Uterus (tissue), 4 donors: ENCODE measurements around the gene GPR161. TPM values are rescaled to one million over a fixed set of nuclear protein-coding genes. Genes with fewer than 3 reads are reported as not detected.

Experiments used
- DNase-seq, 2 donors: peaks; one replicate each; pipeline ENCODE4 v3.0.0-alpha.2; 2019 to 2020
- H3K27ac ChIP-seq, 2 donors: fragments of 200-600 bp; sonication (generic); 1 replicate in 1 of 2; 2 replicates in 1 of 2; pipeline ENCODE4 v1.5.1; 2016 to 2018
- H3K27me3 ChIP-seq, 2 donors: fragments of 200-600 bp; sonication (generic); one replicate each; pipeline ENCODE4 v1.5.1; 2018 to 2019; ENCODE audit warnings: control low read depth in 1 of 2
- H3K36me3 ChIP-seq, 2 donors: fragments of 200-600 bp; sonication (generic); one replicate each; pipeline ENCODE4 v1.5.1; 2019; ENCODE audit warnings: control low read depth in 1 of 2
- H3K4me1 ChIP-seq, 2 donors: fragments of 200-600 bp; sonication (generic); one replicate each; pipeline ENCODE4 v1.5.1; 2018 to 2019; ENCODE audit warnings: control low read depth in 1 of 2
- H3K4me3 ChIP-seq, 2 donors: fragments of 200-600 bp; sonication (generic); 1 replicate in 1 of 2; 2 replicates in 1 of 2; pipeline ENCODE4 v1.5.1; 2018 to 2019; ENCODE audit warnings: mild to moderate bottlenecking in 1 of 2
- H3K9me3 ChIP-seq, 2 donors: fragments of 200-600 bp; sonication (generic); one replicate each; pipeline ENCODE4 v1.5.1; 2019; ENCODE audit warnings: control low read depth in 1 of 2
- CTCF ChIP-seq, 4 experiments: fragments of 200-600 bp in 2 of 4; fragments of 450-650 bp in 2 of 4; sonication (generic) in 2 of 4; IDR thresholded peaks; one replicate each; pipeline ENCODE4 v1.5.1; 2016 to 2019; ENCODE audit warnings: antibody characterized with exemption in 4 of 4, mild to moderate bottlenecking in 2 of 4, moderate library complexity in 1 of 4
- POLR2A ChIP-seq, 2 donors: fragments of 450-650 bp; IDR thresholded peaks; one replicate each; pipeline ENCODE4 v1.6.1; 2016; ENCODE audit warnings: antibody characterized with exemption in 2 of 2, mild to moderate bottlenecking in 1 of 2, moderate library complexity in 1 of 2
- intact Hi-C: fragments of 100-400 bp; cut with DNase I; formaldehyde crosslinking; loops from one replicate; pipeline ENCODE4 v1.15.1; 2023; ENCODE audit warnings: low total_unique reads
- total RNA-seq, 4 donors: library from RNA; depleted of rRNA in 3 of 4; stranded (reverse); fragments of >200 nt in 3 of 4; gene quantifications; one replicate each; pipeline versions ENCODE4 v1.1.0 to v1.2.4, GENCODE V29; 2014 to 2023
- donor health status: DM: yes; HTN: yes; CAD: no.

Gene GPR161
- total RNA-seq, 4 donors from 2014 or later = 9.7 to 45.5 (median 37.6) TPM

- Histone ChIP-seq H3K36me3 (no peaks in the 10 kb centered on the region), H3K27ac (peak overlapping the region in 1 of 2 donors; percentile 82), H3K9me3 (no peaks in the 10 kb centered on the region), H3K27me3 (no peaks in the 10 kb centered on the region), H3K4me3 (no peak overlapping the region), H3K4me1 (peaks cover 0 to 11% of the 10 kb centered on the region in 2 donors)
- intact Hi-C loops = no loop called here
- no peak for TF ChIP-seq POLR2A (IDR thresholded peaks at IDR 0.05)
- TF ChIP-seq CTCF (IDR thresholded peaks at IDR 0.05) = no peak
- no peak for DNase-seq
These were observed 17.0 kb downstream of the GPR161 start for GRCh38 chr1:168119750-168120149.

- Histone ChIP-seq H3K9me3 (no peaks in the 10 kb centered on the region), H3K27ac (no peak overlapping the region), H3K4me1 (peaks cover 0 to 9% of the 10 kb centered on the region in 2 donors), H3K4me3 (no peak overlapping the region), H3K27me3 (no peaks in the 10 kb centered on the region), H3K36me3 (no peaks in the 10 kb centered on the region)
- DNase-seq = no peak
- intact Hi-C loops = no loop called here
- TF ChIP-seq CTCF (IDR thresholded peaks at IDR 0.05) = no peak
- TF ChIP-seq POLR2A (IDR thresholded peaks at IDR 0.05) = no peak
These were observed 20.4 kb downstream of the GPR161 start for GRCh38 chr1:168116327-168116799.

GRCh38 chr1:168114845-168115244, 21.9 kb downstream of the GPR161 start:
- no peak for DNase-seq
- Histone ChIP-seq H3K27me3 (no peaks in the 10 kb centered on the region), H3K4me3 (no peak overlapping the region), H3K27ac (peak overlapping the region; percentile 21 to 52), H3K36me3 (no peaks in the 10 kb centered on the region), H3K4me1 (peaks cover 0 to 4% of the 10 kb centered on the region in 2 donors), H3K9me3 (no peaks in the 10 kb centered on the region)
- TF ChIP-seq CTCF (IDR thresholded peaks at IDR 0.05) (no peak), POLR2A (IDR thresholded peaks at IDR 0.05) (no peak)
- intact Hi-C loops = no loop called here

- Histone ChIP-seq H3K9me3 (no peaks in the 10 kb centered on the region), H3K27ac (peak overlapping the region; percentile 26 to 47), H3K36me3 (no peaks in the 10 kb centered on the region), H3K4me1 (peaks cover 0 to 4% of the 10 kb centered on the region in 2 donors), H3K4me3 (no peak overlapping the region), H3K27me3 (no peaks in the 10 kb centered on the region)
- intact Hi-C loops = no loop called here
- peak in 1 of 2 donors; percentile 44 for DNase-seq
- TF ChIP-seq POLR2A (IDR thresholded peaks at IDR 0.05) (no peak), CTCF (IDR thresholded peaks at IDR 0.05) (no peak)
These were observed 23.9 kb downstream of the GPR161 start for GRCh38 chr1:168112673-168113305.

- no peak for DNase-seq
- no peak for TF ChIP-seq CTCF (IDR thresholded peaks at IDR 0.05)
- TF ChIP-seq POLR2A (IDR thresholded peaks at IDR 0.05) = no peak
- H3K36me3 ChIP-seq = no peaks in the 10 kb centered on the region
- peaks cover 0 to 4% of the 10 kb centered on the region in 2 donors for H3K4me1 ChIP-seq
- H3K4me3 ChIP-seq = no peak overlapping the region
- H3K27ac ChIP-seq = peak overlapping the region; percentile 9 to 43
- H3K27me3 ChIP-seq = no peaks in the 10 kb centered on the region
- no peaks in the 10 kb centered on the region for H3K9me3 ChIP-seq
- intact Hi-C loops = no loop called here
These were observed 25.7 kb downstream of the GPR161 start for GRCh38 chr1:168110896-168111545.
